Sciatic nerve (tissue), 2 donors: ENCODE measurements around the gene CPXM1. TPM values are rescaled to one million over a fixed set of nuclear protein-coding genes. Genes with fewer than 3 reads are reported as not detected.
"Not testable (repeated sequence)": the region's sequence is repeated elsewhere in the genome, so short reads cannot be mapped to it uniquely, and the experiment has no call there.

ENCODE experiments used
- ATAC-seq: fragments of 200-7000 bp; cut with Tn5 transposase; one replicate; pipeline ENCODE4 v1.9.1; 2020; ENCODE audit warnings: mild to moderate bottlenecking, moderate library complexity
- DNase-seq: peaks from one replicate; pipeline ENCODE4 v3.0.0-alpha.2; 2020; ENCODE audit warnings: low spot score
- intact Hi-C: fragments of 100-400 bp; cut with DNase I; formaldehyde crosslinking; loops from one replicate; pipeline ENCODE4 v1.14.2; 2022
- total RNA-seq: library from RNA; stranded (reverse); fragmentation: NEBNext Ultra II Directional; extraction: Animal tissue kit (Norgen Biotek cat#: 25700); gene quantifications from one replicate; pipeline ENCODE4 v1.2.1, GENCODE V29; 2021
- donor health status: DM: no; HTN: no; CAD: no.
- donor health status: DM: no; HTN: no; CAD: no.

CPXM1 gene
- total RNA-seq, 1 donor from 2014 or later = 5.9 TPM

GRCh38 chr20:2778602-2779321, 21.7 kb downstream of the CPXM1 start:
- intact Hi-C loops = no loop called here
- DNase-seq = no peak
- ATAC-seq = no peak

DNA sequence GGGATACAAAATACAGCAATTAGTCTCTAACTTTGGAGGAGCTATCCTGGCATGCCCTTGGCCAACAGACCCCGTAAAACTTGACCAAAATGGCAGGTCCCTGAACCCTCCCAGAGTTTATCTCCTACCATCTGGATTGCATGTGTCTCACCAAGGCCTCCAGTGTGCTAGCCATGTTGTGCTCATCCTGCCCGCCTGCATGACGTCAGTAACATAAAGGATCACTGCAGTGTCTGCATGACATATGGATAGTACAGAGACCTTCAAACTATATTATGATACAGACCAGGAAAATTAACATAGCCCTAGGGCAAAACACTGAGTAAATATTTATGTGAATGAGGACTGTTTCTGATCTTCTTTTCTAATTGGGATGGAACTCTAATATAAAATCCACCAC, 25.3 kb downstream of the CPXM1 start:
- ATAC-seq (no peak), DNase-seq (no peak)
- intact Hi-C loops = no loop called here

DNA sequence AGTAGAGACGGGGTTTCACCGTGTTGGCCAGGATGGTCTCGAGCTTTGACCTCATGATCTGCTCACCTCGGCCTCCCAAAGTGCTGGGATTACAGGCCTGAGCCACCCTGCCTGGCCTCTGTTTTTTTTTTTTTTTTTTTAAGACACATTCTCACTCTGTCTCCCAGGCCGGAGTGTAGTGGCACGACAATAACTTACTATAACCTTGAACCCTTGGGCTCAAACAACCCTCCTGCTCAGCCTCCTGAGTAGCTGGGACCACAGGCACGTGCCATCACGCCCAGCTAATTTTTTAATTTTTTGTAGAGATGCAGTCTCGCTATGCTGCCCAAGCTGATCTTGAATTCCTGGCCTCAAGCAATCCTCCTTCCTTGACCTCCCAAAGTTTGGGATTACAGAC, 26.6 kb downstream of the CPXM1 start:
- no peak for DNase-seq
- no peak for ATAC-seq
- intact Hi-C loops = no loop called here

- DNase-seq = no peak
- intact Hi-C loops = no loop called here
- ATAC-seq = no peak
These were observed 28.8 kb downstream of the CPXM1 start for GRCh38 chr20:2771631-2772080.

- intact Hi-C loops, ATAC-seq, DNase-seq: not testable (repeated sequence)
These were observed 30.3 kb downstream of the CPXM1 start for GRCh38 chr20:2770091-2770490.

GRCh38 chr20:2768632-2769015, 31.8 kb downstream of the CPXM1 start:
- ATAC-seq (no peak), DNase-seq (no peak)
- intact Hi-C loops = no loop called here

DNA sequence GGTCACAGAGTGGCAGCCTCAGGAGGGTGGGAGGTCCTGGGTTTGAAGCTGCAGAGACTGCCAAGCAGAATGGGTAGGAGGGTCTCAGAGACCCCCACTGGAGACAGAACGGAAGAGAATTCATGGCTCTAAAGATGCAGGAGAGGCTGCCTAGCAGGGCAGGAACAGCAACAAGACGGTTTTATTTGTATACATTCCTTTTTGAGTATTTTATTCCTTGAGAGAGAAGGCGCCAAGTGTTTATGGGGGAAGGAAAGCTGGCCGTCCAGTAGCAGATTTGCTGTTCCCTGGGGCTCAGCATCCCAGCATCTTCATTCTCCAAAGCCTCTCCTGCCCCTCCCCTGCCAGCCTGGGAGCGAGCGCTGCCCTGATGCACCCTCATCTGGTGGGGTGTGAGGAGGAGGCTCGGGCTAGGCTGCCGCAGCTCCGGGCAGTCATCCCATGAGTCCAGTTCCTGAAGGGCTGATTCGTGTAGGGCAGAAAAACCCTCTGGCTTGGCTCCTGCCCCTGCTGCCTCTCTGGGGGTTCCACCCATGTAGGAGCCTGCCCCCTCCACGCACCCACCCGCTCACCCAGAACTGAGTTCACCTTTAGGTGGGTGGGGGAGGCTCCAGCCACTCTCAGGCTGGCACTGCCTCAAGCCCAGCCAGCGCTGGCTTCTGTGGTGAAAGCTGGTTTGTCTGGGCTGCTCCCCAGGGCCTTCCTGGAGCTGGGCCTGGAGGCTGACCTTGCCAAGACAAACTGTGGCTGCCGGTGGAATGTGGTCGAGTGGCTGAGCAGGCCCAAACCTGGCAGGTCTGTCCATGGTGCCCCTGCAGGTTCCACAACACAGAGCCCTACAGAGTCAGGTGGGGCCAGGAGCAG, 32.4 kb downstream of the CPXM1 start:
- ATAC-seq (peak; percentile 64), DNase-seq (no peak)
- intact Hi-C loops = no loop called here

GRCh38 chr20:2763186-2763585, 37.2 kb downstream of the CPXM1 start:
- intact Hi-C loops = no loop called here
- no peak for ATAC-seq
- DNase-seq = no peak

DNA sequence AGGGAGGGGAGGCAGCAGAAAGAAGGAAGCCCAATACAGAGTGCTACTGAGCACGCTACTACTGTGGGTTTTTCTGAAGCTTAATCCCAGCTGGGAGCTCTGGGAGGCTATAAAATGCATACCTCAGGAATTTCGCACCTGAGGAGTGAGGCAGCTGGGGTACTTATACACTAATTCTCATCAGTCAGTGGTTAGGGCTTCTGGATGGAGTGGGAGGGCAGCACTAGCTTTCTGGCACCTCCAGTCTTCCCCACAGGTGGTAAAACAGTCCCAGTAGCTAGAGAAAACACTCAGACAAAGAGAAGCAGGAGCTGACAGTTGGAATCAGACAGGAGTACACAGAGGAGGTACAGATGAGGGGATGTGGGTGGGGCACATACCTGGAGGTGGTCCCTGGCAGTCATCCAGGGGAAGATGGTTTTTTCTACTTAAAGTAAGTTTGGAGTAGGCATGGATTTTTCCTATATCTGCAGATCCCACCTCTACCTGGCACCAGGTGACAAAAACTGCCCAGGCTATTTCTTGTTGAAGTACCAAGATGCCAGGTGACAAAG, 37.8 kb downstream of the CPXM1 start:
- ATAC-seq (no peak), DNase-seq (no peak)
- intact Hi-C loops = no loop called here

DNA sequence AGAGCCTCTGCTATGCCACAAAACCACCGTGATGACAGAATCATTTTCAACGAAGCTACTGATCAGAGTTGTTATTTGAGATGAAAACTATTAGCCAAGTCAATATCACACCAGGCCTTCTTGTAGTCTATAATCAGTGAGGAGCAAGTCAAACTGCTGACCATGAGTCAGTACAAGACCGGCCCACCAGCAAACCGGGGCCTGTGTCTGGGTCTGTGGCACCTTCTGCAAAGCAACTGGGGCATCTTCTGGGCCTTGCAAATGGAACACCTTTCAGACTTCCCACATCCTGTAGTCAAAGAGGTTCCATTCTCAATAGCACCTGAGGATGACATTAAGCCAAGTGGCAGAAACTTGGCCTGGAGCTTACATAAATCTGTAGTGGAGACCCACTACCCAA, 38.5 kb downstream of the CPXM1 start:
- DNase-seq = peak; percentile 25
- intact Hi-C loops = no loop called here
- ATAC-seq = no peak

DNA sequence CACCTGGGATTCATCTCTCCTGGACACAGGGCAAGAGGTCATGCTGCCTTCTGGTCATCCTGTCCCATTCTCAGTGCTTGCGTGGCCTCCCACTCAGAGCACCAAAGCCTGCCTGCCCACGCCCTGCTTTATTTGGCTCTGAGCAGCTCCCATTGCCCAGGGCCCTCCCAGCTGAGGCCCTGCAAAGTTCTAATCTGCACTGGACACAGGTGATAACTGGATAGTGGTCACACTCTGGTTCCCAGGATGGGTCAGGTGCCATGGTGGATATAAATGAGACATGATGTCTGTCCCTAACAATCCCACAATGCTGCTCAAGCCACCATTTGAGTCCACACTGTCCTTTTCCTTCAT, 39.5 kb downstream of the CPXM1 start:
- intact Hi-C loops = no loop called here
- no peak for DNase-seq
- no peak for ATAC-seq

GRCh38 chr20:2760297-2760951, 40.0 kb downstream of the CPXM1 start:
- intact Hi-C loops = no loop called here
- no peak for ATAC-seq
- DNase-seq = peak; percentile 48

- ATAC-seq (no peak), DNase-seq (no peak)
- intact Hi-C loops = no loop called here
These were observed 40.7 kb downstream of the CPXM1 start for GRCh38 chr20:2759603-2760296.

DNA sequence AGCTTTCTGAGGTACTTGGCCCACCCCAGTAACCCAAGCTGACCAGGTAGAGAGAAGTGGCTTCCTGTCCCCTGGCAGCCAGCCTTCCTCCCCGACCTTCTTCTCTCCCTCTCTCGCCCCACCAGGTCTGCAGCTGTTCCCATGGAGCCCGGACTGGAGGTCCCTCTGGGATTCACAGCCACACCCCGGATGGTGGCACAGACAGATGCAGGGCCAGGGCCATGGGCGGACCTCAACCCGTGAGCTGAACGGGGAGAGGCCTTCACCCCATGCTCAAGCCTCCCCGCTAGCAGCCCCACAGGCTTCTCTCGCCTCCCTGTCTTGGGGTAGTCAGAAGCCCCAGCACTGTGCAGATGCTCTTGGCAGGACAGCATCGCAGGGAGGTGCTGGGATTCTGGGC, 41.3 kb downstream of the CPXM1 start:
- no peak for ATAC-seq
- DNase-seq = peak; percentile 32
- intact Hi-C loops = no loop called here

- intact Hi-C loops = no loop called here
- ATAC-seq (no peak), DNase-seq (peak; percentile 14)
These were observed 42.5 kb downstream of the CPXM1 start for GRCh38 chr20:2757969-2758368.

DNA sequence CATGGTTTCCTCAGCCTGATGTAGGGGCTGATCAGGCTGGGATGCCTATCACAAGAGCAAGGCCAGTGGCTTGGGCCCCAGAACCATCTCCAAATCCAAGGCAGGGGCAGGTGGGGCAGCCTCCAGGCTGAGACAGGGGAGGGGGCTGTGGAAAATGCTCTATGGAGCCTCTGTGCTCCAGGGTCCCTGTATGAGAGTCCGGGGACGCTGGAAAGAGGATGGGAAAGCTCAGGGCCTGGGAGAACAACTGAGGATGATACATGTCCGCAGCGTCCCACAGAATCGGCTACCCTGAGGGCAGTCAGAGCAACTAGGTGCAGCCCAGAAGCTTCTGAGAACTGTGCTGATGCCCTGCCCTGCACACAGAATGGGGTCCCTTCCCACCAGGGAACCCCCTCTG, 43.4 kb downstream of the CPXM1 start:
- ATAC-seq (no peak), DNase-seq (peak; percentile 37)
- intact Hi-C loops = no loop called here

DNA sequence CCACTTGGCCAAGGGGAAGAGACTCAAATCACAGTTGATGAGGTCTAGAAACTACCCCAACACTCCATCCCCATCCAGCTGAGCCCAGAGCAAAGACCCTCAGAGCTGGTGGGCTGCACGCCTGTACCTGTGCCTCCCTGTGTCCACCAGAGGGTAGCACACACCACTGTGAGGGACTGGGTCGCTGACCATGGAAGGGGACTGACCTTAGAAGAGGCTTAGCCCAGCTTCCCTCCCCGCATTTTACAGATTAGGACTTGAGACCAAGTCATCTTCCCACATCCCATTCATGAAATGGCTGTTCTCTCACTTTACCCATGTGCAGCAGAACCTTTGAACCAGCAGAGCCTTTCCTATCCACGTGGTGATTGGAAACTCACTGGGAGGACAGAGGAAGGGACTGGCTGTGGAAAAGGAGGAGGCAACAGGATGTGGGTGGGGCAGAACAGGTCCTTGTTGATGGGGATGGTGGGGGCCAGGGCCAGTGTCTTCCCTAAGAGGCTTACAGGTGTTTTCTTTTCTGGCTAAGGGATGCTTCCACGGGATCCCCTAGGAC, 44.3 kb downstream of the CPXM1 start:
- DNase-seq (peak; percentile 52), ATAC-seq (peak; percentile 68)
- intact Hi-C loops = no loop called here

DNA sequence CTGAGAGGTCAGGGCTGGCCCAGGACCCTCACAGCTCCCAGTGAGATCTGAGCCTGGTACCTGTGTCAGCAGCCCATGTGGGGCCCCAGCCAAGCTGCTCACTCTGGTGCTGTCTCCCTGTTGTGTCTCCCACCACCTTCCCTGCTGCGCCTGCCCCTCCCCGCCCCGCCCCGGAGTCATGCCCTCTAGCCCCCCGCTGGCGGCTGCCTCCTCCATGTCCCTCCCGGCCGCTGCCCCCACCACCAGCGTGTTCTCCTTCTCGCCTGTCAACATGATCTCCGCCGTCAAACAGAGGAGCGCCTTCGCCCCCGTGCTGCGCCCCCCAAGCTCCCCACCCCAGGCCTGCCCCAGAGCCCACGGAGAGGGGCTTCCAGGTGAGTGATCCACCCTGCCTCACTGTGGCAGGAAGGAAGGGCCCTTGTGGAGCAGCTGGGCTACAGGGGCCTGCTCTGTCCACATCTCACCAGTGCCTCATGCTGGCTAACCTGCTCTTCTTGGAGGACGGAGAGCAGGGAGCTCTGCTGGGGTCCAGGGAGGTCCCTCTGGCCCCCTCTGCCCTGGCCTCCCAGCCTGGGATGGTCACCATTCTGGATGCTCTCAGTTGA, 44.9 kb downstream of the CPXM1 start:
- intact Hi-C loops = no loop called here
- ATAC-seq = no peak
- peak; percentile 54 for DNase-seq
